Left renal cortex interstitium (tissue), 4 donors: Measurements from ENCODE around the gene TRIM17. TPM values are rescaled to one million over a fixed set of nuclear protein-coding genes. Genes with fewer than 3 reads are reported as not detected.

ENCODE experiments used
- DNase-seq, 4 donors: peaks; one replicate each; pipeline ENCODE4 v3.0.0-alpha.2; 2013; ENCODE audit warnings: low read depth in 4 of 4, low spot score in 2 of 4, missing footprints in 1 of 4
- polyA plus RNA-seq, 4 donors: library from polyadenylated mRNA; unstranded; fragments of 120-200 nt; gene quantifications; one replicate each; pipeline ENCODE4 v1.2.1, GENCODE V29; 2013; ENCODE audit not compliant: insufficient read length in 4 of 4

Gene TRIM17
- polyA plus RNA-seq, 4 donors, result 4.6 to 14.0 (median 8.7) TPM

GRCh38 chr1:228360533-228361313, 55.9 kb downstream of the TRIM17 start:
- DNase-seq, result no peak

GRCh38 chr1:228359613-228360532, 56.8 kb downstream of the TRIM17 start:
- no peak for DNase-seq

- no peak for DNase-seq
These were observed 57.7 kb downstream of the TRIM17 start for GRCh38 chr1:228358764-228359612.

GRCh38 chr1:228358039-228358763, 58.5 kb downstream of the TRIM17 start:
- DNase-seq, result no peak

Other genes with a start within 250 kb of the TRIM17 start
- 10 to 100 TPM; 16.5 to 49.7 (median 34.5) TPM for gene OBSCN, start 208.8 kb downstream of the TRIM17 start, polyA plus RNA-seq
- gene TRIM11, start 10.0 kb downstream of the TRIM17 start, polyA plus RNA-seq, result 10 to 100 TPM; 12.2 to 22.2 (median 17.4) TPM
- 100 to 1,000 TPM in 1 of 4 donors, 10 to 100 TPM in 3; 81.4 to 110 (median 83.1) TPM for gene RNF187, start 70.5 kb upstream of the TRIM17 start, polyA plus RNA-seq